GM12878 (cell line): ENCODE results near the gene OTOF. TPM values are rescaled to one million over a fixed set of nuclear protein-coding genes. Genes with fewer than 3 reads are reported as not detected.

Experiments
- BHLHE40 ChIP-seq, 2 experiments: fragments of 450-650 bp in 1 of 2; IDR thresholded peaks; 2 replicates each; pipeline ENCODE4 v1.6.1; 2011 to 2017; ENCODE audit warnings: low read depth in 2 of 2, borderline replicate concordance in 1 of 2, improper control_type of control experiment in 1 of 2, low read length in 1 of 2, mild to moderate bottlenecking in 1 of 2
- BMI1 ChIP-seq: fragments of 450-650 bp; IDR thresholded peaks from 2 replicates; pipeline ENCODE4 v1.6.1; 2016; ENCODE audit warnings: mild to moderate bottlenecking, moderate library complexity, borderline replicate concordance
- HDGF ChIP-seq: fragments of 450-650 bp; IDR thresholded peaks from 2 replicates; pipeline ENCODE4 v1.6.1; 2016; ENCODE audit warnings: antibody characterized with exemption
- POU2F2 ChIP-seq: IDR thresholded peaks from 3 replicates; pipeline ENCODE4 v1.6.1; 2011; ENCODE audit warnings: low read depth, mild to moderate bottlenecking, low read length, borderline replicate concordance
- RAD21 ChIP-seq: IDR thresholded peaks from 2 replicates; pipeline ENCODE4 v1.6.1; 2011; ENCODE audit warnings: mild to moderate bottlenecking, low read depth, low read length, moderate library complexity; ENCODE audit not compliant: insufficient read depth
- RFX5 ChIP-seq: IDR thresholded peaks from 2 replicates; pipeline ENCODE4 v1.6.1; 2011; ENCODE audit warnings: low read depth, low read length, improper control_type of control experiment
- YY1 ChIP-seq: IDR thresholded peaks from 2 replicates; pipeline ENCODE4 v1.6.1; 2011; ENCODE audit warnings: low read depth, mild to moderate bottlenecking, low read length
- ZNF24 ChIP-seq: fragments of 450-650 bp; IDR thresholded peaks from 2 replicates; pipeline ENCODE4 v1.6.1; 2017; ENCODE audit warnings: antibody characterized with exemption, mild to moderate bottlenecking
- polyA plus RNA-seq, 11 experiments: library from polyadenylated mRNA; depleted of rRNA in 4 of 11; unstranded in 6 of 11; stranded (reverse) in 5 of 11; fragments of >200 nt; fragmentation: Nextera tagmentation in 4 of 11; fragmentation: Illumina TruSeq in 1 of 11; extraction: Ambion mirVana in 4 of 11; extraction: Trizol in 1 of 11; gene quantifications; 1 replicate in 1 of 11; 2 replicates in 10 of 11; pipeline versions ENCODE4 v1.2.1 to v1.2.3, GENCODE V29; 2011 to 2016; ENCODE audit warnings: inconsistent platforms in 2 of 11, missing spikeins in 2 of 11, low read depth in 1 of 11
- total RNA-seq, 4 experiments: library from RNA; depleted of rRNA in 3 of 4; stranded (reverse); fragments of >200 nt in 3 of 4; fragmentation: Illumina TruSeq in 1 of 4; extraction: Trizol in 1 of 4; gene quantifications; 2 replicates each; pipeline versions ENCODE4 v1.2.1 to v1.2.3, GENCODE V29; 2013 to 2021
- TF ChIP-seq, protein P1 (sequence below): fragments of 450-650 bp; IDR thresholded peaks from 2 replicates; pipeline ENCODE4 v1.6.1; 2014; ENCODE audit warnings: mild to moderate bottlenecking
- TF ChIP-seq, protein P2 (sequence below): IDR thresholded peaks from 2 replicates; pipeline ENCODE4 v1.6.1; 2012; ENCODE audit warnings: mild to moderate bottlenecking, low read depth, low read length
- TF ChIP-seq, protein P3 (sequence below): IDR thresholded peaks from 2 replicates; pipeline ENCODE4 v1.6.1; 2011; ENCODE audit warnings: borderline replicate concordance, low read depth, mild to moderate bottlenecking, moderate library complexity, low read length; ENCODE audit not compliant: insufficient read depth, poor library complexity, severe bottlenecking
- TF ChIP-seq, protein P4 (sequence below): fragments of 150-350 bp; IDR thresholded peaks from 2 replicates; pipeline ENCODE4 v1.6.1; 2016; ENCODE audit warnings: low read depth, low read length
- TF ChIP-seq, protein P5 (sequence below), 3 experiments: IDR thresholded peaks in 2 of 3; conservative IDR thresholded peaks in 1 of 3; 2 replicates each; pipeline ENCODE4 v1.5.1; 2011; ENCODE audit warnings: low read depth in 3 of 3, low read length in 3 of 3, mild to moderate bottlenecking in 3 of 3, control low read depth in 2 of 3, moderate library complexity in 2 of 3, inconsistent platforms in 1 of 3, mixed read lengths in 1 of 3; ENCODE audit not compliant: control insufficient read depth in 2 of 3, insufficient read depth in 1 of 3; ENCODE audit errors: extremely low read depth in 1 of 3

OTOF gene
- total and polyA plus RNA-seq, 10 of the 15 experiments (the other 5 are each of a cell fraction or from before 2014, with no cell fraction given) = under 0.01 to 0.31 (median 0.07) TPM; not detected in 6

DNA sequence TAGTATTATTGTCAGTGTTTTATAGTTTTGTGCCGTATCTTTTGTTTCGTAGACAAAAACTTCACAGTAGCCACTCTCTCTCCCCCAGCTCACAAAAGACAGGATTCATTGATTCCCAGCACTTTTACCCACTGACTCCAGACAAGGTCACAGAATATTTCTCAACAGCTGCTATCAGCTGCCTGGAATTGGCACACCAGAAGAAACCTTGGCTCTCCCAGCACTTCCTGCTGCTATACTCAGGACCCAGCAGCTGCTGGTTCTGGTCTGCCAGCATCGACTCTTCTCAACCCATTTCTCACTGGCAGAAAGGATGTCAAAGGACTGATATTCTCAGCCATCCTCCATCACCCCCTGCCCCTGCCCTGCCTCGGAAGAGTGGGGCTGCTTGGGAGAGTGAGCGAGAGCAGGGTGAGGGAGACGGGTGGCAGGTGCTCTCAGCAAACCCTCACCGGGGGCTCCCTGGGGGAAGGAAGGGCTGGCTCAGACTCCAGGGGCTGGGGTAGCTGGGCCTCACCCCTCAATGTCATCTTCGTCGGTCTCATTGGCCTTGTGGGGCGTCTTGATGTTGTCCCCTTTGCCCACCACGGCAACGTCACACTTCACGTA is 6.1 kb upstream of the OTOF start (continued):
- TF ChIP-seq, protein P1, sequence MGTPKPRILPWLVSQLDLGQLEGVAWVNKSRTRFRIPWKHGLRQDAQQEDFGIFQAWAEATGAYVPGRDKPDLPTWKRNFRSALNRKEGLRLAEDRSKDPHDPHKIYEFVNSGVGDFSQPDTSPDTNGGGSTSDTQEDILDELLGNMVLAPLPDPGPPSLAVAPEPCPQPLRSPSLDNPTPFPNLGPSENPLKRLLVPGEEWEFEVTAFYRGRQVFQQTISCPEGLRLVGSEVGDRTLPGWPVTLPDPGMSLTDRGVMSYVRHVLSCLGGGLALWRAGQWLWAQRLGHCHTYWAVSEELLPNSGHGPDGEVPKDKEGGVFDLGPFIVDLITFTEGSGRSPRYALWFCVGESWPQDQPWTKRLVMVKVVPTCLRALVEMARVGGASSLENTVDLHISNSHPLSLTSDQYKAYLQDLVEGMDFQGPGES = no peak
- TF ChIP-seq, protein P2, sequence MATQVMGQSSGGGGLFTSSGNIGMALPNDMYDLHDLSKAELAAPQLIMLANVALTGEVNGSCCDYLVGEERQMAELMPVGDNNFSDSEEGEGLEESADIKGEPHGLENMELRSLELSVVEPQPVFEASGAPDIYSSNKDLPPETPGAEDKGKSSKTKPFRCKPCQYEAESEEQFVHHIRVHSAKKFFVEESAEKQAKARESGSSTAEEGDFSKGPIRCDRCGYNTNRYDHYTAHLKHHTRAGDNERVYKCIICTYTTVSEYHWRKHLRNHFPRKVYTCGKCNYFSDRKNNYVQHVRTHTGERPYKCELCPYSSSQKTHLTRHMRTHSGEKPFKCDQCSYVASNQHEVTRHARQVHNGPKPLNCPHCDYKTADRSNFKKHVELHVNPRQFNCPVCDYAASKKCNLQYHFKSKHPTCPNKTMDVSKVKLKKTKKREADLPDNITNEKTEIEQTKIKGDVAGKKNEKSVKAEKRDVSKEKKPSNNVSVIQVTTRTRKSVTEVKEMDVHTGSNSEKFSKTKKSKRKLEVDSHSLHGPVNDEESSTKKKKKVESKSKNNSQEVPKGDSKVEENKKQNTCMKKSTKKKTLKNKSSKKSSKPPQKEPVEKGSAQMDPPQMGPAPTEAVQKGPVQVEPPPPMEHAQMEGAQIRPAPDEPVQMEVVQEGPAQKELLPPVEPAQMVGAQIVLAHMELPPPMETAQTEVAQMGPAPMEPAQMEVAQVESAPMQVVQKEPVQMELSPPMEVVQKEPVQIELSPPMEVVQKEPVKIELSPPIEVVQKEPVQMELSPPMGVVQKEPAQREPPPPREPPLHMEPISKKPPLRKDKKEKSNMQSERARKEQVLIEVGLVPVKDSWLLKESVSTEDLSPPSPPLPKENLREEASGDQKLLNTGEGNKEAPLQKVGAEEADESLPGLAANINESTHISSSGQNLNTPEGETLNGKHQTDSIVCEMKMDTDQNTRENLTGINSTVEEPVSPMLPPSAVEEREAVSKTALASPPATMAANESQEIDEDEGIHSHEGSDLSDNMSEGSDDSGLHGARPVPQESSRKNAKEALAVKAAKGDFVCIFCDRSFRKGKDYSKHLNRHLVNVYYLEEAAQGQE = no peak
- no peak for TF ChIP-seq BMI1
- no peak for TF ChIP-seq ZNF24
- no peak for TF ChIP-seq POU2F2
- TF ChIP-seq, protein P3, sequence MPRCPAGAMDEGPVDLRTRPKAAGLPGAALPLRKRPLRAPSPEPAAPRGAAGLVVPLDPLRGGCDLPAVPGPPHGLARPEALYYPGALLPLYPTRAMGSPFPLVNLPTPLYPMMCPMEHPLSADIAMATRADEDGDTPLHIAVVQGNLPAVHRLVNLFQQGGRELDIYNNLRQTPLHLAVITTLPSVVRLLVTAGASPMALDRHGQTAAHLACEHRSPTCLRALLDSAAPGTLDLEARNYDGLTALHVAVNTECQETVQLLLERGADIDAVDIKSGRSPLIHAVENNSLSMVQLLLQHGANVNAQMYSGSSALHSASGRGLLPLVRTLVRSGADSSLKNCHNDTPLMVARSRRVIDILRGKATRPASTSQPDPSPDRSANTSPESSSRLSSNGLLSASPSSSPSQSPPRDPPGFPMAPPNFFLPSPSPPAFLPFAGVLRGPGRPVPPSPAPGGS = no peak
- no peak for TF ChIP-seq RAD21
- TF ChIP-seq, protein P4, sequence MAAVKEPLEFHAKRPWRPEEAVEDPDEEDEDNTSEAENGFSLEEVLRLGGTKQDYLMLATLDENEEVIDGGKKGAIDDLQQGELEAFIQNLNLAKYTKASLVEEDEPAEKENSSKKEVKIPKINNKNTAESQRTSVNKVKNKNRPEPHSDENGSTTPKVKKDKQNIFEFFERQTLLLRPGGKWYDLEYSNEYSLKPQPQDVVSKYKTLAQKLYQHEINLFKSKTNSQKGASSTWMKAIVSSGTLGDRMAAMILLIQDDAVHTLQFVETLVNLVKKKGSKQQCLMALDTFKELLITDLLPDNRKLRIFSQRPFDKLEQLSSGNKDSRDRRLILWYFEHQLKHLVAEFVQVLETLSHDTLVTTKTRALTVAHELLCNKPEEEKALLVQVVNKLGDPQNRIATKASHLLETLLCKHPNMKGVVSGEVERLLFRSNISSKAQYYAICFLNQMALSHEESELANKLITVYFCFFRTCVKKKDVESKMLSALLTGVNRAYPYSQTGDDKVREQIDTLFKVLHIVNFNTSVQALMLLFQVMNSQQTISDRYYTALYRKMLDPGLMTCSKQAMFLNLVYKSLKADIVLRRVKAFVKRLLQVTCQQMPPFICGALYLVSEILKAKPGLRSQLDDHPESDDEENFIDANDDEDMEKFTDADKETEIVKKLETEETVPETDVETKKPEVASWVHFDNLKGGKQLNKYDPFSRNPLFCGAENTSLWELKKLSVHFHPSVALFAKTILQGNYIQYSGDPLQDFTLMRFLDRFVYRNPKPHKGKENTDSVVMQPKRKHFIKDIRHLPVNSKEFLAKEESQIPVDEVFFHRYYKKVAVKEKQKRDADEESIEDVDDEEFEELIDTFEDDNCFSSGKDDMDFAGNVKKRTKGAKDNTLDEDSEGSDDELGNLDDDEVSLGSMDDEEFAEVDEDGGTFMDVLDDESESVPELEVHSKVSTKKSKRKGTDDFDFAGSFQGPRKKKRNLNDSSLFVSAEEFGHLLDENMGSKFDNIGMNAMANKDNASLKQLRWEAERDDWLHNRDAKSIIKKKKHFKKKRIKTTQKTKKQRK = no peak
- no peak for TF ChIP-seq RFX5
- TF ChIP-seq HDGF = no peak
- TF ChIP-seq YY1 = no peak
- TF ChIP-seq, protein P5, sequence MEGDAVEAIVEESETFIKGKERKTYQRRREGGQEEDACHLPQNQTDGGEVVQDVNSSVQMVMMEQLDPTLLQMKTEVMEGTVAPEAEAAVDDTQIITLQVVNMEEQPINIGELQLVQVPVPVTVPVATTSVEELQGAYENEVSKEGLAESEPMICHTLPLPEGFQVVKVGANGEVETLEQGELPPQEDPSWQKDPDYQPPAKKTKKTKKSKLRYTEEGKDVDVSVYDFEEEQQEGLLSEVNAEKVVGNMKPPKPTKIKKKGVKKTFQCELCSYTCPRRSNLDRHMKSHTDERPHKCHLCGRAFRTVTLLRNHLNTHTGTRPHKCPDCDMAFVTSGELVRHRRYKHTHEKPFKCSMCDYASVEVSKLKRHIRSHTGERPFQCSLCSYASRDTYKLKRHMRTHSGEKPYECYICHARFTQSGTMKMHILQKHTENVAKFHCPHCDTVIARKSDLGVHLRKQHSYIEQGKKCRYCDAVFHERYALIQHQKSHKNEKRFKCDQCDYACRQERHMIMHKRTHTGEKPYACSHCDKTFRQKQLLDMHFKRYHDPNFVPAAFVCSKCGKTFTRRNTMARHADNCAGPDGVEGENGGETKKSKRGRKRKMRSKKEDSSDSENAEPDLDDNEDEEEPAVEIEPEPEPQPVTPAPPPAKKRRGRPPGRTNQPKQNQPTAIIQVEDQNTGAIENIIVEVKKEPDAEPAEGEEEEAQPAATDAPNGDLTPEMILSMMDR (IDR thresholded peaks at IDR 0.05 in 2 of 3, conservative IDR thresholded peaks at IDR 0.05 in 1 of 3; ENCODE audit: control insufficient read depth in 2 of 3, extremely low read depth in 1 of 3, insufficient read depth in 1 of 3, low read depth in 3 of 3, low read length in 3 of 3) = no peak
- TF ChIP-seq BHLHE40 (IDR thresholded peaks at IDR 0.05; ENCODE audit: borderline replicate concordance in 1 of 2, low read depth in 2 of 2, low read length in 1 of 2) = no peak
